GM11168 (cell line): ENCODE data around the gene ZNF846.

Source experiments
- in situ Hi-C: fragments of 300-500 bp; cut with MboI; formaldehyde crosslinking; loops from one replicate; pipeline ENCODE4 v1.12.0; 2022; ENCODE audit warnings: low sequenced_read_pairs; ENCODE audit not compliant: unreplicated experiment

ZNF846 gene

GRCh38 chr19:9768175-9769112 lies at the start of gene ZNF846:
Gene ZNF846 (minus strand): TSS chr19:9768738. CDS start chr19:9764950, 3,788 bp downstream.
- in situ Hi-C loops, result loop anchor here (10.0 kb wide), 1 partner anchor 144 kb away; the partner anchor contains the start of gene ZNF561

- in situ Hi-C loops, result no loop called here
Measured at GRCh38 chr19:9818175-9818733, 49.7 kb upstream of the ZNF846 start.

GRCh38 chr19:9811139-9811538 lies 42.6 kb upstream of the ZNF846 start:
- in situ Hi-C loops, result no loop called here

- in situ Hi-C loops, result no loop called here
Measured at GRCh38 chr19:9808855-9809824, 40.6 kb upstream of the ZNF846 start.

GRCh38 chr19:9806803-9807202 lies 38.3 kb upstream of the ZNF846 start:
- in situ Hi-C loops, result no loop called here

- in situ Hi-C loops, result no loop called here
Measured at GRCh38 chr19:9801976-9802375, 33.4 kb upstream of the ZNF846 start.

GRCh38 chr19:9799162-9799561 lies 30.6 kb upstream of the ZNF846 start:
- in situ Hi-C loops, result loop anchor here (5.0 to 25.0 kb wide), 3 partner anchors 172 to 662 kb away; partner anchors contain the start of genes OR7G3, ZNF317, ZNF559 and ZNF699

GRCh38 chr19:9797871-9798270 lies 29.3 kb upstream of the ZNF846 start:
- in situ Hi-C loops, result loop anchor here (5.0 to 25.0 kb wide), 3 partner anchors 171 to 661 kb away; partner anchors contain the start of genes OR7G3, ZNF317, ZNF559 and ZNF699

- in situ Hi-C loops, result loop anchor here (5.0 to 25.0 kb wide), 3 partner anchors 169 to 659 kb away; partner anchors contain the start of genes OR7G3, ZNF317, ZNF559 and ZNF699
Measured at GRCh38 chr19:9796113-9796773, 27.7 kb upstream of the ZNF846 start.

- in situ Hi-C loops, result loop anchor here (25.0 kb wide), 2 partner anchors 481 to 656 kb away; partner anchors contain the start of genes OR7G3, ZNF317, ZNF559 and ZNF699
Measured at GRCh38 chr19:9793071-9793591, 24.6 kb upstream of the ZNF846 start.

GRCh38 chr19:9792206-9793070 lies 23.9 kb upstream of the ZNF846 start:
- in situ Hi-C loops, result loop anchor here (25.0 kb wide), 2 partner anchors 480 to 655 kb away; partner anchors contain the start of genes OR7G3, ZNF317, ZNF559 and ZNF699

- in situ Hi-C loops, result loop anchor here (25.0 kb wide), 2 partner anchors 479 to 654 kb away; partner anchors contain the start of genes OR7G3, ZNF317, ZNF559 and ZNF699
Measured at GRCh38 chr19:9791552-9792205, 23.1 kb upstream of the ZNF846 start.

- in situ Hi-C loops, result loop anchor here (25.0 kb wide), 2 partner anchors 479 to 654 kb away; partner anchors contain the start of genes OR7G3, ZNF317, ZNF559 and ZNF699
Measured at GRCh38 chr19:9791073-9791367, 22.5 kb upstream of the ZNF846 start.

- in situ Hi-C loops, result loop anchor here (25.0 kb wide), 2 partner anchors 477 to 652 kb away; partner anchors contain the start of genes OR7G3, ZNF317, ZNF559 and ZNF699
Measured at GRCh38 chr19:9789579-9789978, 21.0 kb upstream of the ZNF846 start.

GRCh38 chr19:9789066-9789465 lies 20.5 kb upstream of the ZNF846 start:
- in situ Hi-C loops, result loop anchor here (25.0 kb wide), 2 partner anchors 477 to 652 kb away; partner anchors contain the start of genes OR7G3, ZNF317, ZNF559 and ZNF699

- in situ Hi-C loops, result loop anchor here (25.0 kb wide), 2 partner anchors 476 to 651 kb away; partner anchors contain the start of genes OR7G3, ZNF317, ZNF559 and ZNF699
Measured at GRCh38 chr19:9788604-9789003, 20.1 kb upstream of the ZNF846 start.

- in situ Hi-C loops, result loop anchor here (25.0 kb wide), 2 partner anchors 475 to 650 kb away; partner anchors contain the start of genes OR7G3, ZNF317, ZNF559 and ZNF699
Measured at GRCh38 chr19:9786819-9787218, 18.3 kb upstream of the ZNF846 start.
